ENCODE results near the gene MDM2.

MDM2 gene

GRCh38 chr12:68775121-68775630 is 32.8 kb upstream of the MDM2 start:
- Histone ChIP-seq H3K4me1 (ENCODE audit: insufficient read depth, low read length) (no peaks in the 10 kb centered on the region), H3K9ac (ENCODE audit: low read depth, low read length) (no peak overlapping the region), H3K9me3 (ENCODE audit: control insufficient read depth, insufficient read depth, low read length) (no peaks in the 10 kb centered on the region), H3K36me3 (ENCODE audit: insufficient read depth, low read length) (no peaks in the 10 kb centered on the region)

DNA sequence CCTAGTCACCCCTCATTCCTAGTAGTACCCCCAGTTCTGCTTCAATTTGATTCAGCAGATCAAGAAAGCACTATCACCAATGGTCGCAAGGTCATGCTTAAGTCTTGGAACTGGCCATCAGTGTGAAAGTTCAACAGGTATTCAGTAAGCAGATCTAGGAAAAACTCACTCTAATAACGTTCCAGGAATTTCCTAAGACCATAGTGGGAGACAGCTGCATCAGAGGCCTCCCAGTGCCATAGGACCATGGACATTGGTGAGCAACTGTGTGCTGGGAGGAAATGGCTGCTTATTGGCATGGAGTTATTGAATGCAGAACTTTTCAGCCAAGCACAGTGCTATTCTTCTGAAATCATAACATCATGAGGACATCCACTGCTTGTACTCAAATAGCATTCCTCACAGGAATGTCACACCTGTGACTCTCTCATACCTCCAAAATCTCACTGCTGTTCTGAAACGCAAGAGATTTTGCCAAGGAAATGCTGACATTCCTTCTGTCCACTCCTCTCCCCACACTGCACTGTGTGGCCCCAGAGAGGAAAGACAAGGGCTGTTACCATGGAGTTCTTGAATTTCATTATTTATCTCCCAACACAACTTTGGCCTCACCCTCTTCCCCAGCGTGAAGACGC is 30.9 kb upstream of the MDM2 start:
- Histone ChIP-seq H3K36me3 (ENCODE audit: insufficient read depth, low read length) (no peaks in the 10 kb centered on the region), H3K4me1 (ENCODE audit: insufficient read depth, low read length) (no peaks in the 10 kb centered on the region), H3K9me3 (ENCODE audit: control insufficient read depth, insufficient read depth, low read length) (no peaks in the 10 kb centered on the region), H3K9ac (ENCODE audit: low read depth, low read length) (no peak overlapping the region)

GRCh38 chr12:68779280-68779679 is 28.7 kb upstream of the MDM2 start:
- Histone ChIP-seq H3K9me3 (ENCODE audit: control insufficient read depth, insufficient read depth, low read length) (no peaks in the 10 kb centered on the region), H3K4me1 (ENCODE audit: insufficient read depth, low read length) (no peaks in the 10 kb centered on the region), H3K36me3 (ENCODE audit: insufficient read depth, low read length) (no peaks in the 10 kb centered on the region), H3K9ac (ENCODE audit: low read depth, low read length) (no peak overlapping the region)

DNA sequence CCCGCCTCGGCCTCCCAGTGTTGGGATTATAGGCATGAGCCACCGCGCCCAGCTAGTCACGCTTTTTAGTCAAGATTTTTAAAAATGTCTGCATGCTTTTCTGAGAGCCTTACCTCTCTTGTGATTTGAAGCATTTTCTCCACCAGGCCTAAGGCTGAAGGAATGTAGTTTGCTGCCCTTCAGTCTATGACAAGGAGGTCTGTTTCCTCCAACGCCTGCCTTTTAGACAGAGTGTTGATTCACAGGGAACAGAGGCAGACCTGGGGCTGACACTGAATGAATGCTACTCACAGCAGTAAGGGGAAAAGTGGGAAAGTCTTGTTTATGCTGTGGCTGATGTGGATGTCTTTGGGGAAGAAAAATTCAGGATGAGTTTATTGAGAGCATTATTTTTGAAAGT is 27.2 kb upstream of the MDM2 start:
- Histone ChIP-seq H3K36me3 (ENCODE audit: insufficient read depth, low read length) (no peaks in the 10 kb centered on the region), H3K9me3 (ENCODE audit: control insufficient read depth, insufficient read depth, low read length) (no peaks in the 10 kb centered on the region), H3K9ac (ENCODE audit: low read depth, low read length) (no peak overlapping the region), H3K4me1 (ENCODE audit: insufficient read depth, low read length) (no peaks in the 10 kb centered on the region)

- no peaks in the 10 kb centered on the region for H3K9me3 ChIP-seq (ENCODE audit: control insufficient read depth, insufficient read depth, low read length)
- no peaks in the 10 kb centered on the region for H3K4me1 ChIP-seq (ENCODE audit: insufficient read depth, low read length)
- H3K36me3 ChIP-seq (ENCODE audit: insufficient read depth, low read length): no peaks in the 10 kb centered on the region
- no peak overlapping the region for H3K9ac ChIP-seq (ENCODE audit: low read depth, low read length)
These were observed 26.2 kb upstream of the MDM2 start for GRCh38 chr12:68781728-68782127.

DNA sequence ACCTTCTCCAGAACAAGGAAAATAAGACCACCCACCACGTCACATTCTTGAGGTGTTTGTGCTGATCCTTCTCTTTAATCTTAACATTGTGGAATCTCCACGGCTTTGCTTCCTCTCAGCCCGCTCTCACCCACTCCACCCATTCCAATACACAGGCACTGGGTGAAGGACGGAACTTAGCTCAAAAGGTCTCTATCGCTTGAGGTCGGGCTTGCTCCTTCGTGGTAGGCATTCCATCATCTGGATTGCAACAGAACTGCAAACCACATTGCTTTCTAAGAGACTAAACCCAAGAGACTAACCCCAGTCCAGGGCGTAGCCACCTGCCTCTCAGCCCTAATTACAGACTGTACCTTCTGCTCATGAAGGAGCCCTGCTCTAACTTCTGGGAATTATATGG is 24.0 kb upstream of the MDM2 start:
- Histone ChIP-seq H3K4me1 (ENCODE audit: insufficient read depth, low read length) (peaks cover 5% of the 10 kb centered on the region), H3K9ac (ENCODE audit: low read depth, low read length) (no peak overlapping the region), H3K36me3 (ENCODE audit: insufficient read depth, low read length) (no peaks in the 10 kb centered on the region), H3K9me3 (ENCODE audit: control insufficient read depth, insufficient read depth, low read length) (no peaks in the 10 kb centered on the region)

DNA sequence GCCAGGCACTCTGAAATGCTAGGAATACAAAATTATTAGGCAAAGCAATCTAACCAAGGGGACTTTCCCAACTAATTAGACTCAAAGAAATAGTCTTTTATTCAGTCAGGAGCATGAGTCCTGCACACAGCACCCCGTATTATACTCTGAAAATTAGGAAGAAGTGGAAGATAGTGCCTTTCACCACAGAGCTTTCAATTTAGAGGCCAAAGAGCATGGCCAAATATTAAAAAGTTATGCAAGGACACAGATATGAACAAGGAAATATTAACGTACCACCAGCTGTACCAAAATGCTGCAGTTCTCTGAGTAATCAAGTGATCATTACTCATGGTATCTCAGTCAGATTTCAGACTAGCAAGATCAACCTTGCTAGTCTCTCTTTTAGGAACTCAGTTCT is 22.6 kb upstream of the MDM2 start:
- Histone ChIP-seq H3K36me3 (ENCODE audit: insufficient read depth, low read length) (no peaks in the 10 kb centered on the region), H3K4me1 (ENCODE audit: insufficient read depth, low read length) (peaks cover 5% of the 10 kb centered on the region), H3K9ac (ENCODE audit: low read depth, low read length) (no peak overlapping the region), H3K9me3 (ENCODE audit: control insufficient read depth, insufficient read depth, low read length) (no peaks in the 10 kb centered on the region)

- H3K9ac ChIP-seq (ENCODE audit: low read depth, low read length): no peak overlapping the region
- no peaks in the 10 kb centered on the region for H3K9me3 ChIP-seq (ENCODE audit: control insufficient read depth, insufficient read depth, low read length)
- H3K36me3 ChIP-seq (ENCODE audit: insufficient read depth, low read length): no peaks in the 10 kb centered on the region
- peaks cover 5% of the 10 kb centered on the region for H3K4me1 ChIP-seq (ENCODE audit: insufficient read depth, low read length)
These were observed 22.2 kb upstream of the MDM2 start for GRCh38 chr12:68785823-68786222.

DNA sequence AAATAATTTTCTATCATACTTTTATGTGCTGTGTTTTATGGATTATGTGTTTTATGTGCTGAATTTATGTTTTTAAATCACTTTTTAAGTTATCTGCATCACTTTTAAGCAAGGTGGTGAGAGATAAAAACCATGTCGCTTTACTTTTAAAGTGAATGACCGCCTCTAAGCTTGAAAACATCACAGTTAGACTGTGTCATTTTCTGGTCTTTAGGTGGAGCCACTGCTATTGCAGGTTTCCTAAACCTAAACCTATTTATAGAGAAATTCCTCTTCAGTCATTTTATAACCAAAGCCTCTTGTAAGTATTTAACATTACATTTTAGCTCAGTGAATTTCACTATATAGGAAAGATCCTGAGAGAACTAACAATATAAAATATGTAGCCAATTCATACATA is 21.0 kb upstream of the MDM2 start:
- H3K4me1 ChIP-seq (ENCODE audit: insufficient read depth, low read length): peaks cover 5% of the 10 kb centered on the region
- H3K9me3 ChIP-seq (ENCODE audit: control insufficient read depth, insufficient read depth, low read length): no peaks in the 10 kb centered on the region
- H3K36me3 ChIP-seq (ENCODE audit: insufficient read depth, low read length): no peaks in the 10 kb centered on the region
- H3K9ac ChIP-seq (ENCODE audit: low read depth, low read length): no peak overlapping the region; the same call in 1 of the 2 replicates

- H3K4me1 ChIP-seq (ENCODE audit: insufficient read depth, low read length): peaks cover 11% of the 10 kb centered on the region
- H3K9ac ChIP-seq (ENCODE audit: low read depth, low read length): no peak overlapping the region
- H3K9me3 ChIP-seq (ENCODE audit: control insufficient read depth, insufficient read depth, low read length): no peaks in the 10 kb centered on the region
- no peaks in the 10 kb centered on the region for H3K36me3 ChIP-seq (ENCODE audit: insufficient read depth, low read length)
These were observed 19.3 kb upstream of the MDM2 start for GRCh38 chr12:68788554-68789143.

DNA sequence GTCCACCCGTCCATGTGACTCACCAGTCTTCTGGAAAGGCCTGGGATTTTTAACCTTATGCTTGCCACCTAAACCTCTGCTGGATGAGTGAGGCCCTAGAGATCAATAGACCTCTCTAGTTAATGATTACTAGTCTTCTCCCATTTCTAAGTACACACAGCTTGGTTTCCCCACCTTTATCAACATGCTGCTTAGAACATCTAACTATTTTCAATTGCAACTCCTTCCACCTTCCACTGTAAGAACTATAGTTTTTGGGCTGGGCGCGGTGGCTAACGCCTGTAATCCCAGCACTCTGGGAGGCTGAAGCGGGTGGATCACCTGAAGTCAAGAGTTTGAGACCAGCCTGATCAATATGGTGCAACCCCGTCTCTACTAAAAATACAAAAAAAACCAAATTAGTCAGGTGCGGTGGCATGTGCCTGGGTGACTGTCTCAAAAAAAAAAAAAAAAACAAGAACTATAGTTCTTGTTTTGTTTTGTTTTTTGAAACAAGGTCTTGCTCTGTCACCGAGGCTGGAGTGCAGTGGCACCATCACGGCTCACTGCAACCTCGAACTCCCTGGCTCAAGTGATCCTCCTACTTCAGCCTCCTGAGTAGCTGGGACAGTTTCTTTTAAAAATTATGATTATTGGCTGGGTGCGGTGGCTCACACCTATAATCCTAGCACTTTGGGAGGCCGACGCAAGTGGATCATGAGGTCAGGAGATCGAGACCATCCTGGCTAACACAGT is 18.7 kb upstream of the MDM2 start:
- Histone ChIP-seq H3K4me1 (ENCODE audit: insufficient read depth, low read length) (peaks cover 11% of the 10 kb centered on the region), H3K9ac (ENCODE audit: low read depth, low read length) (no peak overlapping the region), H3K9me3 (ENCODE audit: control insufficient read depth, insufficient read depth, low read length) (no peaks in the 10 kb centered on the region), H3K36me3 (ENCODE audit: insufficient read depth, low read length) (no peaks in the 10 kb centered on the region)

DNA sequence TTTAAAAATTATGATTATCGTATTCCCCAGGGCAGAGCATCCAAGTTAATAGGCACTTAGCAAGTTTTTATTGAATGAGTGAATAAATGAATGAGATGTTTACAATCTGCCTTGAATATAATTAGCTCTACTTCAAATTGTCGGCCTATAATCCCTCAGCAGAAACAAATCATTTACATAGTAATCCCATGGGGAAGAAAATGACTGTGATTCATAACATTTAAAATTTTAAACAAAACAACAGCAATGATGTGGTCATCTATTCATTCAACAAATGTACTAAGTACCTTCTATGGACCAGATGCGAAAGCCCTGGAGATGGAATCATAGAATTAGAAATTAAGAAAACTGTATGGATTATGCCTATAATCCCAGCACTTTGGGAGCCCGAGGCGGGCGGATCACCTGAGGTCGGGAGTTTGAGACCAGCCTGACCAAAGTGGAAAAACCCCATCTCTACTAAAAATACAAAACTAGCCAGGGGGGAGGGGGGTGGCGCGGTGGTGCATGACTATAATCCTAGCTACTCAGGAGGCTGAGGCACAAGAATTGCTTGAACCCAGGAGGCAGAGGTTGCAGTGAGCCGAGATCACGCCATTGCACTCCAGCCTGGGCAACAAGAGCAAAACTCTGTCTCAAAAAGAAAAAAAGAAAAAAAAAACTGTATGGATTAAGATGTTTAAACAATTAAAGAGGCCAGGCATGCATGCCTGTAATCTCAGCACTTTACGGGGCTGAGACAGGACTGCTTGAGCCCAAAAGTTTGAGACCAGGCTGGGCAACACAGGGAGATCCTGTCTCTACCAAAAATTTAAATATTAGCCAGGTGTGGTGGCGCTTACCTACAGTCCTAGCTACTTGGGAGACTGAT is 17.7 kb upstream of the MDM2 start:
- no peaks in the 10 kb centered on the region for H3K36me3 ChIP-seq (ENCODE audit: insufficient read depth, low read length)
- H3K9ac ChIP-seq (ENCODE audit: low read depth, low read length): no peak overlapping the region
- H3K9me3 ChIP-seq (ENCODE audit: control insufficient read depth, insufficient read depth, low read length): no peaks in the 10 kb centered on the region
- peaks cover 11% of the 10 kb centered on the region for H3K4me1 ChIP-seq (ENCODE audit: insufficient read depth, low read length)

DNA sequence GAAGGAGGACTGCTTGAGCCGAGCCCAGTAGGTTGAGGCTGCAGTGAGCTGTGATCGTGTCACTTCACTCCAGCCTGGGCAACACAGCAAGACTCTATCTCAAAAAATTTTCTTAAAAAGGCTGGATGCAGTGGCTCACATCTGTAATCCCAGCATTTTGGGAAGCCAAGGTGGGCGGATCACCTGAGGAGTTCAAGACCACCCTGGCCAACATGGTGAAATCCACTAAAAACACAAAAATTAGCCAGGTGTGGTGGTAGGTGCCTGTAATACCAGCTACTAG is 17.1 kb upstream of the MDM2 start:
- no peaks in the 10 kb centered on the region for H3K36me3 ChIP-seq (ENCODE audit: insufficient read depth, low read length)
- H3K9ac ChIP-seq (ENCODE audit: low read depth, low read length): no peak overlapping the region
- H3K9me3 ChIP-seq (ENCODE audit: control insufficient read depth, insufficient read depth, low read length): no peaks in the 10 kb centered on the region
- H3K4me1 ChIP-seq (ENCODE audit: insufficient read depth, low read length): peaks cover 11% of the 10 kb centered on the region

DNA sequence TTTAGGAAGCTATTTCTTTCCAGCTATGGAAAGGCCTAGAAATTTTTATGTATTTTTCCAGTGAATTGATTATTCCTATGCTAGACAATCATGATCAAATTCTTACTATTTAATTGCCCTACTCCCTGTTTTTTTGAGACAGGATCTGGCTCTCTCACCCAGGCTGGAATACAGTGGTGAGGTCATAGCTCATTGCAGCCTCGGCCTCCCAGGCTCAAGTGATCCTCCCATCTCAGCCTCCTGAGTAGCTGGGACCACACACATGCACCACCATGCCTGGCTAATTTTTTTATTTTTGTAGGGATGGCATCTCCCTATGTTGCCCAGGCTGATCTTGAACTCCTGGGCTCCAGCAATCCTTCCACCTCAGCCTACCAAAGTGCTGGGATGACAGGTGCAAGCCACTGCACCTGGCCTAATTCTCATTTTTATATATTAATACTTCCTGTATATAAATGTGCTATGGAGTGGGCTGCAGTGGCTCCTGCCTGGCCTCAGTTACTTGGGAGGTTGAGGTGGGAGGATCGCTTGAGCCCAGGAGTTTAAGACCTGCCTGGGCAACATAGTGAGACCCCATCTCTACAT is 16.0 kb upstream of the MDM2 start:
- H3K36me3 ChIP-seq (ENCODE audit: insufficient read depth, low read length): no peaks in the 10 kb centered on the region
- peaks cover 11% of the 10 kb centered on the region for H3K4me1 ChIP-seq (ENCODE audit: insufficient read depth, low read length)
- no peak overlapping the region for H3K9ac ChIP-seq (ENCODE audit: low read depth, low read length)
- H3K9me3 ChIP-seq (ENCODE audit: control insufficient read depth, insufficient read depth, low read length): no peaks in the 10 kb centered on the region

Data from ES-I3 (cell line).